HepG2 (cell line): ENCODE measurements around the gene KRCC1. TPM values are rescaled to one million over a fixed set of nuclear protein-coding genes. Genes with fewer than 3 reads are reported as not detected.

Source experiments
- GATA4 ChIP-seq: sonication (generic); IDR thresholded peaks from 2 replicates; pipeline ENCODE4 v1.6.1; 2016; ENCODE audit warnings: antibody characterized with exemption, low read depth, borderline replicate concordance
- HDAC2 ChIP-seq: sonication (generic); formaldehyde crosslinking; IDR thresholded peaks from 2 replicates; pipeline ENCODE4 v1.4.0; 2020; ENCODE audit warnings: missing genetic modification reagents
- HDAC6 ChIP-seq: fragments of 200-600 bp; sonication (generic); IDR thresholded peaks from 2 replicates; pipeline ENCODE4 v1.7.0; 2017; ENCODE audit warnings: mild to moderate bottlenecking, antibody characterized with exemption, low read length, low read depth
- HMGXB3 ChIP-seq: sonication (generic); formaldehyde crosslinking; IDR thresholded peaks from 2 replicates; pipeline ENCODE4 v1.4.0; 2020; ENCODE audit warnings: missing genetic modification reagents, borderline replicate concordance
- IKZF1 ChIP-seq: fragments of 450-650 bp; IDR thresholded peaks from 2 replicates; pipeline ENCODE4 v1.7.1; 2016
- KIAA2018 ChIP-seq: sonication (generic); formaldehyde crosslinking; IDR thresholded peaks from 2 replicates; pipeline ENCODE4 v1.5.0; 2020; ENCODE audit warnings: mild to moderate bottlenecking, missing genetic modification reagents, borderline replicate concordance
- MIER2 ChIP-seq: IDR thresholded peaks from 2 replicates; pipeline ENCODE4 v1.6.1; 2016; ENCODE audit warnings: missing biosample characterization, missing genetic modification reagents
- NR1H2 ChIP-seq: sonication (generic); formaldehyde crosslinking; IDR thresholded peaks from 2 replicates; pipeline ENCODE4 v1.8.1; 2022; ENCODE audit warnings: low read depth, missing genetic modification reagents, borderline replicate concordance
- SRY ChIP-seq: sonication (generic); formaldehyde crosslinking; IDR thresholded peaks from 2 replicates; pipeline ENCODE4 v1.8.0; 2022; ENCODE audit warnings: mild to moderate bottlenecking, missing genetic modification reagents
- ZFX ChIP-seq: sonication (generic); formaldehyde crosslinking; IDR thresholded peaks from 2 replicates; pipeline ENCODE4 v1.4.0; 2020; ENCODE audit warnings: mild to moderate bottlenecking, low read depth, missing genetic modification reagents, moderate library complexity
- ZNF251 ChIP-seq: sonication (generic); formaldehyde crosslinking; IDR thresholded peaks from 2 replicates; pipeline ENCODE4 v1.9.0; 2021; ENCODE audit warnings: mild to moderate bottlenecking, missing genetic modification reagents
- ZNF367 ChIP-seq: sonication (generic); formaldehyde crosslinking; IDR thresholded peaks from 2 replicates; pipeline ENCODE4 v1.4.0; 2020; ENCODE audit warnings: missing genetic modification reagents, borderline replicate concordance
- ZNF574 ChIP-seq: sonication (generic); formaldehyde crosslinking; IDR thresholded peaks from 2 replicates; pipeline ENCODE4 v1.4.0; 2020; ENCODE audit warnings: missing genetic modification reagents
- polyA plus RNA-seq, 8 experiments: library from polyadenylated mRNA; depleted of rRNA in 3 of 8; stranded (reverse) in 7 of 8; unstranded in 1 of 8; fragments of >200 nt; fragmentation: Illumina TruSeq in 4 of 8; extraction: Trizol in 4 of 8; gene quantifications; 2 replicates each; pipeline versions ENCODE4 v1.2.1 to v1.2.3, GENCODE V29; 2011 to 2016; ENCODE audit warnings: low read depth in 4 of 8, missing spikeins in 1 of 8, mixed read lengths in 1 of 8; ENCODE audit not compliant: insufficient read depth in 1 of 8
- total RNA-seq, 5 experiments: library from RNA; depleted of rRNA; stranded (reverse); fragments of >200 nt; fragmentation: Illumina TruSeq; extraction: Trizol; gene quantifications; 2 replicates each; pipeline ENCODE4 v1.2.3, GENCODE V29; 2016; ENCODE audit warnings: low read depth in 1 of 5

The KRCC1 gene
- total and polyA plus RNA-seq, 2 of the 13 experiments (the other 11 are each of a cell fraction or from before 2014, with no cell fraction given), result 6.5 to 7.7 TPM

DNA sequence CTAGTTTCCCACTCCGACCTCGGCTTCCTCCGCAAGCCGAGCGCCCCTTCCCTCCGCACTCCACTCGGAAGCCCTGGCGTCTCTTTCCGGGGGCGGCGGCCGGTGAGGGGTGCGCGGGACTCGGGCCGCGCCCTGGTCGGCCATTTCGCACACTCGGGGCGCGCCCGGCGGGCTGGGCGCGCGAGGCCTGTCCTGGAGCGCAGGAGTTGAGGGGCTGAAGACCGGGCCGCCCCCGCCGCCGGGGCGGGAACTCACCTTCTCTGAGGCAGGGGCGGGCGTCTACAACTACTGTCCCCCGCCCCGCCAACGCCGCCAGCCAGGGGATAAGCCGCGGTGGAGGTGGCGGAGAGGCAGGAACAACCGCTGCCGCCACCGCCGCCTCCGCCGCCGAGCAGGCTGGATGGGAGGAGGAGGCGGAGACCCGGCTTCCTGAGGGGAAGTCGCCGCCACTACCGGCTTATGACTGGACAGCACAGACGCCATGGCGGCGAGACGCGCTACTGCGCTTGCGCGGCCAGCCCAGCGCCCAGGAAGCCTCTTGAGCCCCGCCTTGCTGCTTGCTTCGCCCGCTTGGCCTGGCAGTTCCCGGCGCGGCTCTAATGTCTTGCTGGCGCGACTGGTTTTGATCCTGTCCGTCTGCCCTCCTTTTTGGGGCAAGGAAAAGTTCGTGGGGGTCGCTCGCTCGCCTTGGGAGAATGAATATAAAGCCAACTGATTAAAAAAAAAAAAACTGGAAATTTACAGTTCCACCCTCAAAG is at the start of gene KRCC1 (continued):
- TF ChIP-seq KIAA2018 (CRISPR knock-in tag), result no peak
- TF ChIP-seq NR1H2 (CRISPR knock-in tag), result peak; percentile 62; the same call in 1 of the 2 replicates
- TF ChIP-seq ZNF574 (CRISPR knock-in tag), result peak; percentile 85
- TF ChIP-seq ZNF367 (CRISPR knock-in tag), result peak; percentile 64; the same call in 1 of the 2 replicates
- TF ChIP-seq HDAC2, result no peak; the same call in 1 of the 2 replicates
- no peak for TF ChIP-seq HMGXB3 (CRISPR knock-in tag)
- TF ChIP-seq HDAC6, result no peak
- no peak; the same call in 1 of the 2 replicates for TF ChIP-seq SRY (CRISPR knock-in tag)
- no peak for TF ChIP-seq IKZF1
- peak; percentile 44; the same call in 1 of the 2 replicates for TF ChIP-seq ZNF251
- no peak for TF ChIP-seq MIER2 (CRISPR knock-in tag)
- peak; percentile 94 for TF ChIP-seq ZFX (CRISPR knock-in tag)
- 0 out of 2 replicates have a peak, but pooled peaks have one; percentile 29 for TF ChIP-seq GATA4
